ENCODE results near the gene DNAJC18. TPM values are rescaled to one million over a fixed set of nuclear protein-coding genes. Genes with fewer than 3 reads are reported as not detected.
A peak's percentile ranks its signal among the peaks of the same experiment; 100 is the strongest.

The DNAJC18 gene
- total RNA-seq, 1 experiment from 2014 or later: 6.3 TPM

DNA sequence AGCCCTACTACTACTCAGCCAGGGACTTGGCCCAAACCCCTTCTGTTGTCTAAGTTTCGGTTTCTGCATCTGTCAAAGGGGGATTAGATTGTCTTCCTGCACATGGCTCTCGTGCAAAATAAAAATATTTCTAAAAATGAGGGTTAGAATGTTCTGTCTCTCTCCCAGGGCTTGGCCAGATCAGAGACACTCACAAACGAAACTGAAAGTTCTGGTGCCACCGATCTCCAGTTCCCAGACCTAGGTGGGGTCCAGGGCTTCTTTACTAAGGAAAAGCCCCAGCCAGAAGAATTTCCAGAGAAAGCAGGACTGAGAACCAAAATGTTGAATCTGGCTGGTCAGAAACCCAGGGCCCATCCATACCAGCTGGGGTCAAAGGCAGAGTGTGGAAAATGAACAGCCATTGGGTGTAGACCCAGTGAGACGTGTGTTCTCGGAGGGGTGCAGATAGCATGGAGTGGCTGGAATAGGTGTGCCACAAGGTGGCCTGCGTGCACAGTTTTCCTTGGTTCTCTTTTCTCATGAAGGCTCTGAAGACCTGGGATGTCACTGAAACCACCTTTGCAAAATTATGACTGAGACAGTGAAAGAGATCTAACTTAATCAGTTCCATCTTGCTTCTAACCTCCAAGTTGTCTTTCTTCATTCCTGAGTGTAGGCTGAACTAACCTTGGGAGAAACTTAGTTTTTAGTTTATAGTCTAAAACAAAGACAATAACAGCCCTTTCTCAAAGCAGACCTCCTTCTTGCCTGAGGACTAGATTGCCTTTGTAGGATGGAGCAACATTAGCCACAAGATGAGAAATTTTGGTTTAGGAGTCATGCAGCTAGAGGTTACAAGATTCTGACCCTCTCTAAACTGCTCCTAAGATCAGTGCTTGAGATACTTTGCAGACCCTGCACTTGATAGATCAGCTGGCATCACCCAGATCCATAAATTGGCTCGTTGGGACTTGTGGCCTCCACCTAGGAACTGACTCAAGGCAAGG, 54.0 kb downstream of the DNAJC18 start:
- peak; percentile 56 for DNase-seq

DNA sequence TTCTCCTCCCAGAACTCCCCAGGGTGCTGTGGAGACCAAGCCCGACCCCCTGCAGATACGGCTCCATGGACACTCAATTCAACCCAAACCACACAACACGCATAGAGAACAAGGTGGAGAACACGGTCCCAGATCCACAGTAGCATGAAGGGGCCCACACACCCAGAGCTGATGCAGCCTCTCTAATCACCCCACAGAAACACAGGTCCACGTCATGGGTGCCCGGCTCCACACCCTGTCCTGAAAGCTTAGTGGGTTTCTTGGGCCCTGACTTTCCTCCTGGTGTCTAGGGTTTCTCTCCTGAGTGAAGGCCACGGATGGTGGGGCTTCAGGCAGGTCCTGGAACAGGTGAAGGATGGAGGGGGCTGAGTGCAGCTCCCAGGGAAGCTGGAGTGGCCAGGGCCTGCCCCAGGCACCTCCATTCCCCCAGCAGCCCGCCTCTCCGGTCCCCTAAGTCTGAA, 54.7 kb downstream of the DNAJC18 start:
- Histone ChIP-seq H3K4me3 (ENCODE audit: insufficient read depth, low read depth, low read length) (no peak overlapping the region), H3K36me3 (replicated peaks; ENCODE audit: control insufficient read depth, insufficient read depth, low read length) (no peaks in the 10 kb centered on the region), H3K27me3 (ENCODE audit: control insufficient read depth, insufficient read depth, low read length) (no peaks in the 10 kb centered on the region)
- DNase-seq: no peak

More for the DNA sequence above, 54.0 kb downstream of the DNAJC18 start:
- Histone ChIP-seq H3K4me3 (ENCODE audit: insufficient read depth, low read depth, low read length) (no peak overlapping the region), H3K27me3 (ENCODE audit: control insufficient read depth, insufficient read depth, low read length) (no peaks in the 10 kb centered on the region), H3K36me3 (replicated peaks; ENCODE audit: control insufficient read depth, insufficient read depth, low read length) (no peaks in the 10 kb centered on the region)

DNA sequence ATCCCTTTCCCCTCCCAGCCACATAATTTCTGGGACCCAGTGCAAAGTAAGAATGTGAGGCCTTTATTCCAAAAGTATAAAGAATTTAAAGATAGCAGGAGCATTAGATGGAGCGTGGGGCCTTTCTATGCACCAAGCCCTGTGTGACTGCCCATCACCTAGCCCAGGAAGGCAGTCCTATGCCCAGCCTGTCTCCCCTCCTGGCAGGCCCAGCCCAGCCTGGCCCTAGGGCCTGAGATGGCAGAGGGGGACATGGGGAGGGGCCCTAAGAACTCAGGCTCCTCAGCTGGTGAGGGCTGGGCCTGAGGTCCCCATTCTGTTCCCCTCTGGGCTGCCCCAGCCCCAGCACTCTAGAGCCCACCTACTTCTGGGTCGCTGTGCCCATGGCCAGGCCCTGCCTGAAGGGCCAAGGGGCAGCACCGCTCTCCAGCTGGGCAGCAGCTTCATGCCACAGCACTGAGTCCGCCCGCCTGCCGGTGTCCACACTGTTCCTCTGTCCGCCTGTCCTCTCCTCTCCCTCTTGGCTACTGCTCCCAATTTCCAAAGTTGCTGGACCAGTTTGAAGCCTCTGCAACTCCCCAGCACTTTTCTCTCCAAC, 55.2 kb downstream of the DNAJC18 start:
- H3K36me3 ChIP-seq (replicated peaks; ENCODE audit: control insufficient read depth, insufficient read depth, low read length): no peaks in the 10 kb centered on the region
- no peak for DNase-seq
- H3K4me3 ChIP-seq (ENCODE audit: insufficient read depth, low read depth, low read length): no peak overlapping the region
- no peaks in the 10 kb centered on the region for H3K27me3 ChIP-seq (ENCODE audit: control insufficient read depth, insufficient read depth, low read length)

DNA sequence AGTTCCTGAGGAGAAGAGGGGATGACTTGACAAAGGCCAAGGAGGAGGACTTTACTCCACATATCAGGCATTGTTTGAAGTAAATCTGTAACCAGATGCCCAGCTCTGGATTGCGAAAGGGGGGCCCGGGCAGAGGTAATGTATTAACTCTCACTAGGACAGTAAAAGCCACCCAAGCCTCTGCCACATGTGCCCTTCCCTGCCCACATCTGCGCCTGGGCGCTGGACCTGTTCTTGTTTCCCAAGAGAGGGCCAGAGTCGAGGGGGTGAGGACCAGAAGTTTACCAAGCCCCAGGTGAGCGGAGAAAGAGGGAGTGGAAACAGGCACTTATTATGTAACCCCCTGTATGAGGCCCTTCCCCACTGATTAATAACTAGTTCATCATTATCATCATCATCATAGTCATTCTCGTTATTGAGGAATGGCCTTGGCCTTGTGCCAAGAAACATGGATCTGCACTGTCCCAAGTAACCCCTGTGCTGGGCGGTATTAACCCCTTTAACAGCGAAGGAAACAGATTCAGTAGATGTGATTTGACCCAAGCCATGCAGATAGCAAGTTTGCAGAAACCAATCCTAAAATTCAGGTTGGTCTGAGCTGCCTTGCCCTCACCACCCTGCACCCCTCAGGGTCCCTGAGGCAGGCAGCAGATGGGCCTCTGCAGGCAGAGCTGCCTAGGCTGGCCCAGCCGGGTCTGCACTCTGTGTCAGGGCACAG, 55.9 kb downstream of the DNAJC18 start, which contains the start of gene SLC23A1:
SLC23A1 (minus strand) TSS at position 23 of the 718 bp plus-strand sequence. CDS start 44 bp downstream, outside the sequence.
- Histone ChIP-seq H3K4me3 (ENCODE audit: insufficient read depth, low read depth, low read length) (no peak within 1 kb of the TSS), H3K36me3 (replicated peaks; ENCODE audit: control insufficient read depth, insufficient read depth, low read length) (no peaks in the 10 kb centered on the region), H3K27me3 (ENCODE audit: control insufficient read depth, insufficient read depth, low read length) (no peaks in the 10 kb centered on the region)
- no peak for DNase-seq

DNA sequence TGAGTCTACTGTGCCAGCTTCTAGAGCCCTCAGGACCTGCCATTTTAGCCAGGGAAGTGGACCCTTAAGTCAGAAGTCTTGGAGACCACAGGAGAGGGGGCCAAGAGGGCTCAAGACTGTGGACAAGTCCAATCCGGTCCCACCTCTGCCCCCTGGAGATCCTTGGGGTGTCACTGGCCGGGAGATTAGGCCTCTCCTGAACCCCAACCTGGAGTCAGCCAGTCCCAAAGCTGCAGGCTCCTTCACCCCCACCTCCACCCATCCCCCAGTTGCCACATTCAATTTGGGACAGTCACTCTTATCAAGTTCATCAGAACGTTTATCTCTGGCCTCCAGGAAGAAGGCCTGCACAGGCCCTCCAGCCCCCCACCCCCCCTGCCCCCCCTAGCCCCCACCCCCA, 56.5 kb downstream of the DNAJC18 start:
- H3K36me3 ChIP-seq (replicated peaks; ENCODE audit: control insufficient read depth, insufficient read depth, low read length): no peaks in the 10 kb centered on the region
- no peak overlapping the region for H3K4me3 ChIP-seq (ENCODE audit: insufficient read depth, low read depth, low read length)
- no peak for DNase-seq
- no peaks in the 10 kb centered on the region for H3K27me3 ChIP-seq (ENCODE audit: control insufficient read depth, insufficient read depth, low read length)

DNA sequence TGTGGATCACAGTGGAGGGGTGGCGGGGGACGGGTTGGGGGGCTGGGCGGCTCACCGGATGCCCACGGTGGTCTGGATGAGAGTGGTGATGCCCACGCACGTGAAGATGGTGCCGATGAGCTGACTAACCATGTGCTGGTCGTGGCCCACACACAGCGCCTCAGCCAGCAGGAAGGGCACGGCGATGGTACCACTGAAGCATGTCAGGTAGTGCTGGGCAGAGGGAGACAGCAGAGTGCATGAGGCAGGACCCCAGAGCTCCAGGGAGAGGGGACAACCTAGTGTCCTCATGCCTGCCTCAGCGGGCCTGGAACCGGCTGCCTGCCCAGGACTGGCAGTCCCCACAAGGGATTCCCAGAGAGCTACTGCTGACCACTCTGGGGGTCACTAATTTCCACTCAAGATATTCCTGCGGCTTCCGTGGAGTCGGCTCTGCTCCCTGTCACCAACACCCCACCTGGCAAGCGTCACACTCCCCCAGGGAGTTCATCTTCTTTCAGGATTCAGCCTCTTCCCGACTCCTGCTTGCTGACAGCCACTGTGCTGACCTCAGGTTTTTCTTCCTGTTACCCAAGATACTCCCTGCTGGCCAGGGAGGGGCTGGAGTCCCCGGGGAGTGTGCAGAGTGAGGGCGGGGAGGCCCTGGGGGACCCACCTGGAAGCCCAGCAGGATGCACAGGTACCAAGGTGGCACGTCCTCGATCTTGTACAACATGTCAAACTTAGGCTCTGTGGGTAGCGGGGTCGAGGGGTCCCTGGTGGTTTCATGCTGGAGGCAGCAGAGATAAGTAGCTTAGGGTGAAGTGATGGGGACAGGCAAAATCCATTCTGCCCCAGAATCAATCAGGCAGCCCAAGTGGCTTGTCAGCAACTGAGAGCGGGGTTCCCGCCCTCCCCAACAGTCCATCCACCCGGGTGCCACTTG, 57.2 kb downstream of the DNAJC18 start:
- Histone ChIP-seq H3K4me3 (ENCODE audit: insufficient read depth, low read depth, low read length) (no peak overlapping the region), H3K36me3 (replicated peaks; ENCODE audit: control insufficient read depth, insufficient read depth, low read length) (no peaks in the 10 kb centered on the region), H3K27me3 (ENCODE audit: control insufficient read depth, insufficient read depth, low read length) (no peaks in the 10 kb centered on the region)
- no peak for DNase-seq

DNA sequence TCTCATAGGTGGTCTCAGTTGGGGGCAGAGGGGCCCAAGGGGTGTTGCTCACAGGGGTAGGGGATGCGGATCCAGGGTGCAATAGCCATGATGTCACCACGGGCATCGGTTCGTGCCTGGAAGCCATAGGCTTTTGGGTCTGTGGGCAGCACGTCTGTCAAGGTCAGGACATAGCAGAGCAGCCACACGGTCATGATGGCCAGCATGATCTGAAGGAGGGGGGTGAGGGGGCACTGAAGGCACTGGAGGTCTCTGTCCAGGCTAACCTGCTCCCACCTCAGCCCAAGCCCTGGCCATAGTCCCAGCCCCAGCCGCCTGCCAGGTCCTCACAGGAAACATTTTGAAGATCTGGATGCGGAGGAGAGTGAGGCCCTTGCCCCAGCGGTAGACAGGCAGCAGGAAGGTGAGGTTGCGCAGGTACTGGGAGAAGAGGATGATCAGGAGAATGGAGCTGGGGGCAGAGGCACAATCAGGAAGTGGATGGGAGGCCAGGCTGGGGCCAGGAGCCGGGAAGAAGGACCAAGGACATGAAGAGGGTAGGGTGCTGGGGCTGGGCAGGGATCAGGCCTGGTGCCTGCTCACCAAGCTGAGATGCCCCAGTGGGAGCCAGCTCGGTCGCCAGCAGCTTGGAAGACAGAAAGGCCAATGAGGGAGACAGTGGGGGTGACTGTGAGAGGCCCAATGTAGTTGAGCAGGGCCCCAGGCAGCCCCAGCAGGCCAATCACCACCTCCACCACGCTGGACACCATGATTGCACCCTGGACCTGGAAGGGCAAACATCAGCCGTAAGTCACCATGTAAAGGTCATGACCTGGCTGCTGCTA, 59.5 kb downstream of the DNAJC18 start:
- H3K36me3 ChIP-seq (replicated peaks; ENCODE audit: control insufficient read depth, insufficient read depth, low read length): no peaks in the 10 kb centered on the region
- no peaks in the 10 kb centered on the region for H3K27me3 ChIP-seq (ENCODE audit: control insufficient read depth, insufficient read depth, low read length)
- peak; percentile 38 for DNase-seq
- H3K4me3 ChIP-seq (ENCODE audit: insufficient read depth, low read depth, low read length): no peak overlapping the region

DNA sequence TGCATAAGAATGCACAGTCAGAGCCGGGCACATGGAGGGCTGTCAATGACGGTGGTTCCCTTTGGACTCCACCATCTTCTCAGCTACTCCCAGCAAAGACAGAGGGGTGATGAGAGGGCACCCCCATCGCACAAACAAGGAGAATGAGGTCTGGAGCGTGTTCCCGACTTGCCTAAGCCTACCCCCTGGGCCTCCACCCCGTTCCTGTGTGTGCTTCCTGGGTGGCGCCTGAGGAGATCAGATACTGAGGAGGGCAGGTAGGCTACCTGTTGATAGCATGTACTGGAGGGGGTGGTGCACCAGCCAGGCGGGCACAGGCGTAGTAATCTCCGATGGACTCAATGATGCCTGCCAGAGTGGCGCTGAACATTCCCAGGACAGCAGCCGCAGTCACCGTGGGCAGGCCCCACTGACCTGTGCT, 60.4 kb downstream of the DNAJC18 start:
- H3K27me3 ChIP-seq (ENCODE audit: control insufficient read depth, insufficient read depth, low read length): no peaks in the 10 kb centered on the region
- H3K4me3 ChIP-seq (ENCODE audit: insufficient read depth, low read depth, low read length): no peak overlapping the region
- no peaks in the 10 kb centered on the region; the same call in 1 of the 2 replicates for H3K36me3 ChIP-seq (replicated peaks; ENCODE audit: control insufficient read depth, insufficient read depth, low read length)
- DNase-seq: peak; percentile 40

DNA sequence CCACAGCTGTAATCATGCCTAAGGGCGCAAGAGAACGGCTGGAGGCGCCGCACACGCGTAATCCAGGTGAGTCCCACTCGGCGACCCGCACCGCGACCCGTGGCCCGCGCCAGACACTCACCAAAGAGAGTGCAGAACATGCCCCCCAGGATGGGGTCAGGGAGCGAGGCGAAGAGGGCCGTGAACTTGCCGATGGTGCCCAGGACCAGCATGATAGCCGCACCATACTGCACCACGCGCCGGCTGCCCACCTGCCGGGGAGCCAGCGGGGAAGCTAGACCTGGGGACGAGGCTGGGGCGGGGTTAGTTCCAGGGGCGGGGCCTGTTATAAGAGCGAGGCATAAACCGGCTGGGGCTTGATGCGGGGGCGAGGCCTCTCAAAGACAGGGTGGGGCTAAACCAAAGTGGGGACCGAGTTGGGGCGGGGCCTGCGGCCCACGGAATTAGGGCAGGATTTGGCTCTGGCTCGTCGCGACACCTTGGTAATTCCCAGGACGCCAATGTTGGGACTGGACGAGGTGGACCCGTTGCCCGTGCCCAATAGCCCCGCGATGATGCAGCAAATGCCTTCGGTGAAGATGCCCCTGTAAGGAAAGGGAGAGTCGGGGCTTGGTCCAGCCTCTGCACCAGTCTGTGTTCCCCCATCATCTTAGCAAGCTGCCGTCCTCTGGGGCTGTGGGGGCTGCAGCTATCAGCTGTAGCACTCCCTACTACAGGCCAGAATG, 61.1 kb downstream of the DNAJC18 start:
- Histone ChIP-seq H3K4me3 (ENCODE audit: insufficient read depth, low read depth, low read length) (peak overlapping the region; percentile 8; the same call in 1 of the 2 replicates), H3K36me3 (replicated peaks; ENCODE audit: control insufficient read depth, insufficient read depth, low read length) (no peaks in the 10 kb centered on the region; the same call in 1 of the 2 replicates), H3K27me3 (ENCODE audit: control insufficient read depth, insufficient read depth, low read length) (no peaks in the 10 kb centered on the region)
- peak; percentile 90 for DNase-seq

DNA sequence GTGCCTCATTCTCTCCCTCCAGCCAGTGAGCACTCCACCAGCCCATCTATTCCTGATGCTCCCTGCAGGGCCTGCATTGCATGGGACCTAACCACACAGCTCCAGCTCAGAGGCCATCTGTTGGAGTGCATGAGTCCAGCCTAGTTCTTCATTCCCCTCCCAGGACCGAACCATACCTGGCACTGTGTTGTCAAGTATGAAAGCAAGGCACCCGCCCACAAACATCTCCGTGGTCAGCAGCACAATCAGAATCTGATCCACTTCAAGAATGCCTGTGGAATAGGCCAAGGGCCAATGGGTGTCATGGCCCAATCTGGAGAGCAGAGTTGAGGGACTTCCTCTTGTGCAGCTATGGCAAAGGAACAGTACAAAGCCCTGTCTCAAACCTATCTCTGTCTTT, 62.1 kb downstream of the DNAJC18 start:
- no peaks in the 10 kb centered on the region; the same call in 1 of the 2 replicates for H3K36me3 ChIP-seq (replicated peaks; ENCODE audit: control insufficient read depth, insufficient read depth, low read length)
- no peak overlapping the region for H3K4me3 ChIP-seq (ENCODE audit: insufficient read depth, low read depth, low read length)
- DNase-seq: peak; percentile 25
- no peaks in the 10 kb centered on the region for H3K27me3 ChIP-seq (ENCODE audit: control insufficient read depth, insufficient read depth, low read length)

DNA sequence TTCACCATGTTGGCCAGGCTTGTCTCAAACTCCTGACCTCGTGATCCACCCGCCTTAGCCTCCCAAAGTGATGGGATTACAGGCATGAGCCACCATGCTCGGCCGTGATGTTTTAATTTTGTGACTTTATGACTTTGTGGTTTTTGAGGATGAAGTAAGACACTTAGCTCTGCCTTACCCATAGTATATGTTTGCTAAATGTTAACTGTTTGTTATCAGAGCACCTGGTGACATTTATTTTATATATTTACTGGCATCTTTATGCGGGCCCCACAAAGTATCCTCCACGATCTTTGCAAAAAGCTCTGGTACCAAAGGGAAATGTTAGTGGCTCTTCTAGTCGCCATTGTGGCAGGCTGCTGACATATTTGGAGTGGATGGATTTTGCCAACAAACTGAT, 63.0 kb downstream of the DNAJC18 start:
- no peak overlapping the region for H3K4me3 ChIP-seq (ENCODE audit: insufficient read depth, low read depth, low read length)
- H3K27me3 ChIP-seq (ENCODE audit: control insufficient read depth, insufficient read depth, low read length): no peaks in the 10 kb centered on the region
- H3K36me3 ChIP-seq (replicated peaks; ENCODE audit: control insufficient read depth, insufficient read depth, low read length): peaks cover 3% of the 10 kb centered on the region
- DNase-seq: no peak

DNA sequence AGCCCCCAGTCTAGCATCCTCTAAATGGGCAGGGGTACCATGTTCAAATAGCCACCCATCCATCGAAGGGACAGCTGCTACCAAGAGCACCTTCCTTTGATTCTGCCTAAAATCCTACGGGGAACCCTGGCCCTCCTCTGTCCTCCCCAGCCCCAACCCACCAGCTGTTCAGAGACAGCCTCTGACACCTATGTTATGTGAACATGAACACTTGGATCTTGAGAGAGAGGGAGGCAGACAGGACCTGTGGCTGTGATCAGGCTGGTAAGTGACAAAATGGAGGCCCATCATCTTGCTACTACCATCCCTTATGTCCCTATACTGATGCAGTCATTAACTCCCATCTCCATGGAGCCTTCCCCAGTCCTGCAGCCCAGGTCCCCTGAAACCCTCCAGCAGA, 64.4 kb downstream of the DNAJC18 start:
- DNase-seq: peak; percentile 36
- Histone ChIP-seq H3K4me3 (ENCODE audit: insufficient read depth, low read depth, low read length) (no peak overlapping the region), H3K36me3 (replicated peaks; ENCODE audit: control insufficient read depth, insufficient read depth, low read length) (peaks cover 5% of the 10 kb centered on the region)

More for the DNA sequence above, 64.4 kb downstream of the DNAJC18 start:
- no peaks in the 10 kb centered on the region for H3K27me3 ChIP-seq (ENCODE audit: control insufficient read depth, insufficient read depth, low read length)
